Ishikawa (cell line): Measurements from ENCODE around the gene C1orf115.

Experiments used
- CEBPB ChIP-seq: IDR thresholded peaks from 2 replicates; pipeline ENCODE4 v1.6.1; 2012
- CREB1 ChIP-seq: IDR thresholded peaks from 2 replicates; pipeline ENCODE4 v1.6.1; 2012; ENCODE audit warnings: low read depth
- EP300 ChIP-seq: IDR thresholded peaks from 2 replicates; pipeline ENCODE4 v1.6.1; 2012; ENCODE audit warnings: borderline replicate concordance
- FOXM1 ChIP-seq: IDR thresholded peaks from 2 replicates; pipeline ENCODE4 v1.6.1; 2012; ENCODE audit warnings: low read depth, borderline replicate concordance
- NFIC ChIP-seq: IDR thresholded peaks from 2 replicates; pipeline ENCODE4 v1.6.1; 2012
- RAD21 ChIP-seq: IDR thresholded peaks from 2 replicates; pipeline ENCODE4 v1.6.1; 2012; ENCODE audit warnings: low read depth
- TAF1 ChIP-seq: IDR thresholded peaks from 2 replicates; pipeline ENCODE4 v1.6.1; 2012; ENCODE audit warnings: low read depth, mild to moderate bottlenecking
- TEAD4 ChIP-seq: IDR thresholded peaks from 2 replicates; pipeline ENCODE4 v1.6.1; 2012
- YY1 ChIP-seq: IDR thresholded peaks from 2 replicates; pipeline ENCODE4 v1.6.1; 2012; ENCODE audit warnings: low read depth
- TF ChIP-seq, protein P1 (sequence below): IDR thresholded peaks from 2 replicates; pipeline ENCODE4 v1.6.1; 2012; ENCODE audit warnings: low read depth, mild to moderate bottlenecking
- TF ChIP-seq, protein P2 (sequence below): IDR thresholded peaks from 2 replicates; pipeline ENCODE4 v1.6.1; 2012
- TF ChIP-seq, protein P3 (sequence below): IDR thresholded peaks from 2 replicates; pipeline ENCODE4 v1.6.1; 2012

DNA sequence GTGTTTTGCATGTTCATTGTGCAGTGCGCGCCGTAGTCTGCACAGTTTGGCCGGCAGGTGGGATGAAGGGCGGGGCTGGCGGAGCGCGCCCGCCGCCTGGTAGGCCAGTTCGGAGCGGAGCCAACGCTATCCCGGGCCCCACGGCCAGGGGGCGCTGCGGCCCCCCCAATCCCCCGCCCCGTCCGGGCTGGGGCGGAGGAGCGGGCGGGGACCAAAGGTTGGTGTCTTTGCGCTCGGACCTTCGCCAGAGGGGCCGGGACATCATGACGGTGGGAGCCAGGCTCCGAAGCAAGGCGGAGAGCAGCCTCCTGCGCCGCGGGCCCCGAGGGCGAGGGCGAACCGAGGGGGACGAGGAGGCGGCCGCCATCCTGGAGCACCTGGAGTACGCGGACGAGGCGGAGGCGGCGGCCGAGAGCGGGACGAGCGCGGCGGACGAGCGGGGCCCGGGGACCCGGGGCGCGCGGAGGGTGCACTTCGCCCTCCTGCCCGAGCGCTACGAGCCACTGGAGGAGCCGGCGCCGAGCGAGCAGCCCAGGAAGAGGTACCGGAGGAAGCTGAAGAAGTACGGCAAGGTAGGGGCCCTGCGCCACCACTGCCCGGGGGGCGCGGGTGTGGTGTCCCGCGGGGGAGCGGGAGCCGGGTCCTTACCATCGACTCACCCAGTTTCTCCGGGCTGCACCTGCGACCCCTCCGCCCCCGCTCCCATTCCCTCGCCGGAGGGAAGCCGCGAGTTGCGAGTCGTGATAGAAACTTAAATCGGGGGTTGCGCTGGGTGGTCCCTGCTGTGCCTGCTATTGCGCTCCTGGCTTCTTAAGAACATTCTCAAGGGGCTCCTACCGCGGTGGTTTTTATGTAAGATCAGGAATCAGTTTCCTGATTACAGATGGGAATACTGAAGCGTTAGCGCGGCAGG lies at the start of gene C1orf115:
- TF ChIP-seq RAD21 (peak; percentile 50; the same call in 1 of the 2 replicates), TAF1 (peak; percentile 41; the same call in 1 of the 2 replicates), NFIC (0 out of 2 replicates have a peak, but pooled peaks have one; percentile 38), YY1 (no peak), CEBPB (no peak), CREB1 (no peak), FOXM1 (no peak), TEAD4 (no peak), EP300 (0 out of 2 replicates have a peak, but pooled peaks have one; percentile 12)
- TF ChIP-seq, protein P1, sequence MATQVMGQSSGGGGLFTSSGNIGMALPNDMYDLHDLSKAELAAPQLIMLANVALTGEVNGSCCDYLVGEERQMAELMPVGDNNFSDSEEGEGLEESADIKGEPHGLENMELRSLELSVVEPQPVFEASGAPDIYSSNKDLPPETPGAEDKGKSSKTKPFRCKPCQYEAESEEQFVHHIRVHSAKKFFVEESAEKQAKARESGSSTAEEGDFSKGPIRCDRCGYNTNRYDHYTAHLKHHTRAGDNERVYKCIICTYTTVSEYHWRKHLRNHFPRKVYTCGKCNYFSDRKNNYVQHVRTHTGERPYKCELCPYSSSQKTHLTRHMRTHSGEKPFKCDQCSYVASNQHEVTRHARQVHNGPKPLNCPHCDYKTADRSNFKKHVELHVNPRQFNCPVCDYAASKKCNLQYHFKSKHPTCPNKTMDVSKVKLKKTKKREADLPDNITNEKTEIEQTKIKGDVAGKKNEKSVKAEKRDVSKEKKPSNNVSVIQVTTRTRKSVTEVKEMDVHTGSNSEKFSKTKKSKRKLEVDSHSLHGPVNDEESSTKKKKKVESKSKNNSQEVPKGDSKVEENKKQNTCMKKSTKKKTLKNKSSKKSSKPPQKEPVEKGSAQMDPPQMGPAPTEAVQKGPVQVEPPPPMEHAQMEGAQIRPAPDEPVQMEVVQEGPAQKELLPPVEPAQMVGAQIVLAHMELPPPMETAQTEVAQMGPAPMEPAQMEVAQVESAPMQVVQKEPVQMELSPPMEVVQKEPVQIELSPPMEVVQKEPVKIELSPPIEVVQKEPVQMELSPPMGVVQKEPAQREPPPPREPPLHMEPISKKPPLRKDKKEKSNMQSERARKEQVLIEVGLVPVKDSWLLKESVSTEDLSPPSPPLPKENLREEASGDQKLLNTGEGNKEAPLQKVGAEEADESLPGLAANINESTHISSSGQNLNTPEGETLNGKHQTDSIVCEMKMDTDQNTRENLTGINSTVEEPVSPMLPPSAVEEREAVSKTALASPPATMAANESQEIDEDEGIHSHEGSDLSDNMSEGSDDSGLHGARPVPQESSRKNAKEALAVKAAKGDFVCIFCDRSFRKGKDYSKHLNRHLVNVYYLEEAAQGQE: no peak
- TF ChIP-seq, protein P2, sequence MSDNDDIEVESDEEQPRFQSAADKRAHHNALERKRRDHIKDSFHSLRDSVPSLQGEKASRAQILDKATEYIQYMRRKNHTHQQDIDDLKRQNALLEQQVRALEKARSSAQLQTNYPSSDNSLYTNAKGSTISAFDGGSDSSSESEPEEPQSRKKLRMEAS: peak; percentile 55
- TF ChIP-seq, protein P3, sequence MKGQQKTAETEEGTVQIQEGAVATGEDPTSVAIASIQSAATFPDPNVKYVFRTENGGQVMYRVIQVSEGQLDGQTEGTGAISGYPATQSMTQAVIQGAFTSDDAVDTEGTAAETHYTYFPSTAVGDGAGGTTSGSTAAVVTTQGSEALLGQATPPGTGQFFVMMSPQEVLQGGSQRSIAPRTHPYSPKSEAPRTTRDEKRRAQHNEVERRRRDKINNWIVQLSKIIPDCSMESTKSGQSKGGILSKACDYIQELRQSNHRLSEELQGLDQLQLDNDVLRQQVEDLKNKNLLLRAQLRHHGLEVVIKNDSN: 0 out of 2 replicates have a peak, but pooled peaks have one; percentile 2
